ENCODE data around the gene JTB.

JTB gene

GRCh38 chr1:153946622-153947241 is 30.7 kb downstream of the JTB start, which contains the start of gene DENND4B:
Gene DENND4B, minus strand, starts transcription at chr1:153946718. Its CDS starts 2,344 bp downstream, at chr1:153944374.
- peak within 1 kb of the TSS; percentile 95 for H3K27ac ChIP-seq
- TF ChIP-seq, protein P1, sequence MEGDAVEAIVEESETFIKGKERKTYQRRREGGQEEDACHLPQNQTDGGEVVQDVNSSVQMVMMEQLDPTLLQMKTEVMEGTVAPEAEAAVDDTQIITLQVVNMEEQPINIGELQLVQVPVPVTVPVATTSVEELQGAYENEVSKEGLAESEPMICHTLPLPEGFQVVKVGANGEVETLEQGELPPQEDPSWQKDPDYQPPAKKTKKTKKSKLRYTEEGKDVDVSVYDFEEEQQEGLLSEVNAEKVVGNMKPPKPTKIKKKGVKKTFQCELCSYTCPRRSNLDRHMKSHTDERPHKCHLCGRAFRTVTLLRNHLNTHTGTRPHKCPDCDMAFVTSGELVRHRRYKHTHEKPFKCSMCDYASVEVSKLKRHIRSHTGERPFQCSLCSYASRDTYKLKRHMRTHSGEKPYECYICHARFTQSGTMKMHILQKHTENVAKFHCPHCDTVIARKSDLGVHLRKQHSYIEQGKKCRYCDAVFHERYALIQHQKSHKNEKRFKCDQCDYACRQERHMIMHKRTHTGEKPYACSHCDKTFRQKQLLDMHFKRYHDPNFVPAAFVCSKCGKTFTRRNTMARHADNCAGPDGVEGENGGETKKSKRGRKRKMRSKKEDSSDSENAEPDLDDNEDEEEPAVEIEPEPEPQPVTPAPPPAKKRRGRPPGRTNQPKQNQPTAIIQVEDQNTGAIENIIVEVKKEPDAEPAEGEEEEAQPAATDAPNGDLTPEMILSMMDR (conservative IDR thresholded peaks at IDR 0.05) = peak; percentile 99

GRCh38 chr1:153945795-153946621 is 31.5 kb downstream of the JTB start:
- peak overlapping the region; percentile 95 for H3K27ac ChIP-seq
- TF ChIP-seq, protein P1 (conservative IDR thresholded peaks at IDR 0.05) = no peak

GRCh38 chr1:153945131-153945794 is 32.2 kb downstream of the JTB start:
- TF ChIP-seq, protein P1 (conservative IDR thresholded peaks at IDR 0.05) = no peak
- H3K27ac ChIP-seq = peak overlapping the region; percentile 95

GRCh38 chr1:153944827-153945117 is 32.7 kb downstream of the JTB start:
- peak overlapping the region; percentile 95 for H3K27ac ChIP-seq
- TF ChIP-seq, protein P1 (conservative IDR thresholded peaks at IDR 0.05) = no peak

- TF ChIP-seq, protein P1 (conservative IDR thresholded peaks at IDR 0.05) = no peak
- H3K27ac ChIP-seq = peak overlapping the region; percentile 95
These were observed 33.3 kb downstream of the JTB start for GRCh38 chr1:153944005-153944826.

GRCh38 chr1:153942766-153943549 is 34.5 kb downstream of the JTB start:
- TF ChIP-seq, protein P1 (conservative IDR thresholded peaks at IDR 0.05) = no peak
- no peak overlapping the region for H3K27ac ChIP-seq
